GM18526 (cell line): ENCODE results near the gene PTK6.
A peak's percentile ranks its signal among the peaks of the same experiment; 100 is the strongest.

Experiments used
- POLR2A ChIP-seq: IDR thresholded peaks from 3 replicates; pipeline ENCODE4 v1.6.1; 2011; ENCODE audit not compliant: insufficient read length; ENCODE audit errors: extremely low read depth

Gene PTK6

DNA sequence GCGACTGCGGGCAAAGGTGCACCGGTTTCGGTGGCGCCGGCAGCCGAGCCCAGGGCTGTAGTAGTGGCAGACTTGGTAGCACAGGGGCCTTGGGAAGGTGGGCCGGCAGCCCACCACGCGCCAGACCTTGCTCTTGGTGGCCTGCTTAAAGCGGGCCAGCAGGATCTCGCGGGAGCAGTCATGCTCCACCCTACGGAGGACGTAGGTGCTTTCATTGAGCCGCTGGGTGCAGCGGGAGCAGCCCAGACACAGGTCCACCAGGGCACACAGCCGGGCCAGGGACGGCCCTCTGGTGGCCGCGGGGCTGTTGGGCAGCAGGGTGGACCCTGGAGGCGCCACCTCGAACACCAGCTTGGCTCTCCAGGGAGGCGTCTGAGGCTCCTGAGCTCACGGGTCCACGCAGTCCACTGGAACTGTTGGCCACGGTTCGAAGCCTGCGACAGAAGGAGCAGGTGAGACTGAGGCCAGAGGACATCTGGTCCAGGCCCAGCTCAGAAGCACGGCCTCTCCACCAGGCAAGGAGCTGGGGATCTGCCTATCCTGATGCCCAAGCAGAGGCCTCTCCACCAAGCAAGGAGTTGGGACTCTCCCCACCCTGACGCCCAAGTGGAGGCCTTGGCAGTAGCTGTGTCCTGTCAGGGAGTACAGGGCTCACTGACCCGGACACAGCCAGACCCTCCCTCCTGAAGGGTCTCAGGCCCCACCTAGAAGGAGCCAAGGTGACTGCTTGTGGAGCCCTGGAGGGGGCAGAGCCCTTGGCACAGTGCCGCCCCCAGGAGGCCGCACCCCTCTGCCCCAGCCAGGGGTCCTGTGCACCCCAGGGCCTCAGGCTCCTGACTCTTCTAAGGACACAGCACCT lies 35.8 kb upstream of the PTK6 start:
- TF ChIP-seq POLR2A, result no peak

DNA sequence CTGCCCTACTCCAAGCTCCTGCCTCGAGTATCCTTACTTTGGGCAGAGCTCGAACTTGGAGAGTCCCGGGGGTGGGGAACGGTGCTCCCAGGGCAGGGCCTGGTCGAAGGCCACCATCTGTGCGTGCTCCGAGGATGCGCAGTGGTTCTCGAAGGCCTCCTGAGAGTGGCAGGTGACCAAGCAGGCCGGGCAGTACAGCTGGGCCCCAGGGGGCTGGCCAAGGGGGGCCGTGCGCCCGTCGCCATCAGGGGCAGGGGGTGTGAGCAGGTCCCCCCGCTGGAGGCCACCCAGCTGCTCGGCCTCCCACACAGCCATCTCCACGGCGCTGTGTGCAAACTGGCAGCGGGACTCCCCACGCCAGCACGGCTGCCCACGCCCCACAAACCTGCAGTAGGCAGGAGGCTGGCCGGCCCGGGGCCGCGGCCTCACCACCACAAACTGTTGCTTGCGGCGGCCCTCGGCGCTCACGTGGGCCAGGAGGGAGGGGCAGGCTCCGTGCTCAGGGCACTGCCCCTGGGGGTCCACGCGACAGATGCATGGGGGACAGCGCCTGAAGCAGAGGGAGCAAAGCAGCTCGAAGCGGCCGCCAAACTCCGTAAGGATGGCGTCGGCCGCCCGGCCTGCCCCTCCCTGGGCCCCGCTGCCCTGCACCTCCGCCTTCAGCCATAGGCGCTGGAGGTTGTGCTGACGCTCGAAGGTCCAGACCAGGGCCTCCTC lies 35.1 kb upstream of the PTK6 start:
- no peak for TF ChIP-seq POLR2A

GRCh38 chr20:63570281-63571086 lies 33.3 kb upstream of the PTK6 start:
- TF ChIP-seq POLR2A, result no peak

GRCh38 chr20:63568986-63569949 lies 32.1 kb upstream of the PTK6 start:
- no peak for TF ChIP-seq POLR2A

DNA sequence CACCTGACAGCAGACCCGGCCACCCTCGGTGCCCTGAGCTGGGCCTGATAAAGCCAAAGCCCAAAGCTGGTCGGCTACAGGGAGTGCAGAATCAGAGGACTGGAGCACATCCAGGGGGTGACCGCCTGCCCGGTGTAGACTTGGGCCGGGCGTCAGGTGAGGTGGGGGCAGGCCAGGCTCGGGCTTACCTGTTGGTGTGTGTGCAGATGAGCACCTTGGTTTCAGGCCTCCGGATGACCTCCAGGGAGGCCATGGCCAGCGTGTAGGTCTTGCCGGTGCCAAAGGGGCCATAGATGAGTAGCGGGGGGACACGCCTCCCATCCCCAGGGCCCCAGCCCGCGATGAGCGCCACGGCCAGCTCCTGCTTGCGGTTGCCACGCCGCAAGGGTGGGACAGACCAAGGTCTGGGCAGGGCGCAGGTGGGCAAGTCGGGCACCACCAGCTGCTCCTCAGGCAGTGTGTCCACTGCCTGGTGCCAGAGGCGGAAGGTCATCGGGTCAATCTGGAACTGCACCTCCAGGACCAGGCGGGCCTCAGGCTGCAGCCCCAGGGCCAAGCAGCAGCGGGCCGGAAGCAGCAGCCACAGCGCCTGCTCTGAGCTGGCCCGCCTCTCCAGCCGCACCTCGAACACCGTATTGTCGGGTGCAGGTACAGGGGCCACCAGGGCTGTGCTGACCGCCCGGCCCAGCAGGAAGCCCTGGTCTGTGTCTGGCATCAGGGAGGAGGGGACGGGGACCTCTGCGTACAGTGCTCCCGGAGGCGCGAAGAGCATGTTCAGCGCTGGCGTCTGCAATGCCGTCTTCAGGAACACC lies 31.2 kb upstream of the PTK6 start:
- peak; percentile 14 for TF ChIP-seq POLR2A

- TF ChIP-seq POLR2A, result no peak
Observed at GRCh38 chr20:63567386-63568169, 30.4 kb upstream of the PTK6 start.

DNA sequence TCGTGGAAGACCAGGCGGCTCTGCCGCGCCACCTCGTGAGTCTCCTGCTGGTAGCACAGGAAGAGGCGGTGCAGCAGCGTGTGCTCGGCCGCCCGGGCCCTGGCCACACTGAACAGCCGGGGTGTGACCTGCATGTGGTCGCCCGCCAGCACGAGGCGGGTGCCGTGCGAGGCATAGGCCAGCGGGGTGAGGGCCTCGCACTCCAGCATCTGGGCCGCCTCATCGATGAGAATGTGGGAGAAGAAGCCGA lies 29.9 kb upstream of the PTK6 start:
- TF ChIP-seq POLR2A, result no peak

DNA sequence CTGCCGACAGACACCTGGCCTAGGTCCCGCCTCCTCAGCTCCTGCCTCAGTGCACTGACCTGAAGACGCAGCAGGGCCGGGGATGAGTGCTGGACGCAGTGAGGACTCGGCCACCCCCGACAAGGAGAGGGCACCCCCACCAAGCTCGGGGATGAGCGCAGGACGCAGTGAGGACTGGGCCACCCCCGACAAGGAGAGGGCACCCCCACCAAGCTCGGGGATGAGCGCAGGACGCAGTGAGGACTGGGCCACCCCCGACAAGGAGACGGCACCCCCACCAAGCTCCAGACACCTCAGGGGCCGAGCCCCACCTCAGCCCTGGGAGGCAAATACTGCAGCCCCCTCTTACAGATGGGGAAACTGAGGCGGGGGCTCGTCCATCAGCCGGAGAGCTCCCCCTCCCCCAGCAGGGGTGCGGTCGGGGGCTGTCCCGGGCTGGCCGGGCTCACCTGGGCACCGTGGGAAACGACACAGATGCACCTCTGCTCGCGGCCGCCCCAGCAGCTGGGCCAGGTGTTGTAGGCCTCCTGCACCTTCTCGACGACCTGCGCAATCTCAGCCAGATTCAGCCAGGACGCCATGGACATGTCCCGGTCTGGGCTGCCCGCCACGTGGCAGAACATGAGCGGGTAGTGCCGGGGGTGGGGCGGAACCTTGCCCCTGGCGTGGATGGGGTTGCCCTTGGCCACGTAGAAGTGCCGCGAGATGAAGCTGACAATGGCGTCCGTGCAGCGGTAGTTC lies 29.4 kb upstream of the PTK6 start:
- TF ChIP-seq POLR2A, result no peak

DNA sequence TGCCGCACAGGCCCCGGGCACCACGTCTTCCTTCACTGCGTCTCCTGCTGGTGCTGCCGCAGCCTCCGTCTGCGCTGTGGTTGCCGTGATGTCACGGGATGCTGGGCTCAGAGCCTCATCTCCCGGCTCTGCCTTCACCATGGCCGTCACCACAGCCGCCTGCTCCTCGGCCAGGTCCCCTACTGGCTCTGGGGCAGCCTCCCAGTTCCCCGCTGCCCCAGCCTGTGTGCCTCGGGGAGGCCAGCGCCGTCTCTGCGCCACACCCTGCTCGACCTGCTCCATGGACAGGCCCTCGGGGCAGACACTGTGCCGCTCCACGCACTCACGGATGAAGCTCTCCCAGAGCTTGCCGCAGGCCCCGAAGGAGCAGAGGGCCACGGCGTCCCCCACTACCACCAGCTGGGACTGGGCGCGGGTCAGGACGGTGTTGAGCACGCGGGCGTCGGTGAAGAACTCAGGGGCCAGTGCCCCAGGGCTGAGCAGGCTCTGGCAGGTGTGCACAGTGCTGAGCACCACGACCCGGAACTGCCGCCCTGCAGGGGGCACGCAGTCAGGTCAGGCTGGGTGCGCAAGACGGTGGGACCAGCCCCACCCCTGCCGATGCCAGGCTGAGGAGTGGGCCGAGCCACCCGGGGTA lies 28.6 kb upstream of the PTK6 start:
- TF ChIP-seq POLR2A, result no peak

- TF ChIP-seq POLR2A, result no peak
Observed at GRCh38 chr20:63565021-63565698, 28.0 kb upstream of the PTK6 start.

- TF ChIP-seq POLR2A, result no peak
Observed at GRCh38 chr20:63564036-63564810, 27.0 kb upstream of the PTK6 start.
